HG03432 (cell line): ENCODE data around the gene XK.
"Not testable (repeated sequence)": the region's sequence is repeated elsewhere in the genome, so short reads cannot be mapped to it uniquely, and the experiment has no call there.

Experiments used
- ATAC-seq: cut with Tn5 transposase; IDR thresholded peaks from one replicate; pipeline ENCODE4 v1.9.1; 2021; ENCODE audit warnings: mild to moderate bottlenecking, moderate library complexity; ENCODE audit not compliant: unreplicated experiment

Gene XK

DNA sequence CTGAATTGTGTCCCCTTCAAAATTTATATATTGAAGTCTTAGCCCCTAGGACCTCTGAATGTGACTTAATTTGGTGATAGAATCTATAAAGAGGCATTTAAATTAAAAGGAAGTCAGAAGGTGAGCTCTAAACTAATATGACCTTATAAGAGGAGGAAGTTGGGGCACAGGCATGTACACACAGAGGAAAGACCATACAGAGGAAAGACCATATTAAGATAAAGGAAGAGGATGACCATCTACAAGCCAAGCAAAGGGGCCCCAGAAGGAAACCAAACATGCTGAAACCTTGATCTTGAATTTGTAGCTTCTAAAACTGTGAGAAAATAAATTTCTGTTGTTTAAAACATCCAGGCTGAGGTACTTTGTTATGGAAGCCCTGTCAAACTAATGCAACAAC is 67.3 kb downstream of the XK start:
- no peak for ATAC-seq

DNA sequence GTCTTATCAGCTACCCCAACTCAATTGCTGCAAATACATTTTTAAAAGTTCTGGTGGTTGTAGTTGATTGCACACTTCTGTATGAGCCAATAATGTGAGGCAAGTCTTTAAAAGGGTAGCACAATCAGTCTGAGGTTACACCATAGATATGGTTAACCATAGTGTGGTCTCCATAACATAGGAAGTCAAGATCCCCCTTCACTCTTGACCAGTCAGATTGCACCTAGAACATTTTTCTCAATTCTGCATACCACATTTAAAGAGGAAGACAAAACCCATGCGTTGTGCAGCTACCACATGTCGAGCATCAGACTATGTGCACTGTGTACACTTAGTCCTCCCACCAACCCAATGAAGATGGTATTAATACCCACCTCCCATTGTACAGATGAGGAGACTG is 67.8 kb downstream of the XK start:
- no peak for ATAC-seq

DNA sequence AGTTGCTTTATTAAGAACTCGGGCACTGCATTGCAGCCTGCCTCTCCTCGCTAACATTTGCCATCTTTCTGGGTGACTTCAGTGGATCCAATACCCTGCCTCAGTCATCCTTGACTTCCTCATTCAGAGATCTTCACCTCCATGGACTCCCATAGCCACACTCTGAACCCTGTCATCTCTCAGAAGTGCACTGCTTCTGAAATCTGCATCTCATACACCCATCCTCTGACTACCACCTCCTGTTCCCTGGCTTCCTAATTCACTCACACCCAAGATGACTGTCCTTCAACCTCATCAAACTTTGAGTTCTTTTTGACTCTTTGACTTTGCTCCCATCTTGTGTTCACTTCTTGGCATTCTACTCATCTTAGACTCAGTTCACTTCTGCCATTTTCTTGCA is 68.9 kb downstream of the XK start:
- peak; percentile 29 for ATAC-seq

DNA sequence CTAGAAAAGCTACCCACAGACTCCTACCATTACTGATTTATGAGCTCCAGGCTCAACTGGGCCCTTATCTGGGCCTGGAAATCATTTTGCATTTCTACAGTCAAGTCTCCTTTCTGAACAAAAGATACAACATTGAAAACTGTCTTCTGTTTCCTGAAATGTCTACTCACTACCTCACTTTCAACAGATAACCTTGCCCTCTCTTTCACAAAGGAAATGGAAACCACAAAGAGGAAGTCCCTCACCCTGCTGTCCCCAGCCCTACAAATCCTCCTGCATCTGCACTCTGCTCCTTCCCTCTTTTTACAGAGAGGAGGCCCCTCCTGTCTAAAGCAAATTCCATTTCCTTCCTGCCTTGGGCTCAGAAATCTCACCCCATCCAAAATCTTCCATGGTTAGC is 69.4 kb downstream of the XK start:
- peak; percentile 98 for ATAC-seq

DNA sequence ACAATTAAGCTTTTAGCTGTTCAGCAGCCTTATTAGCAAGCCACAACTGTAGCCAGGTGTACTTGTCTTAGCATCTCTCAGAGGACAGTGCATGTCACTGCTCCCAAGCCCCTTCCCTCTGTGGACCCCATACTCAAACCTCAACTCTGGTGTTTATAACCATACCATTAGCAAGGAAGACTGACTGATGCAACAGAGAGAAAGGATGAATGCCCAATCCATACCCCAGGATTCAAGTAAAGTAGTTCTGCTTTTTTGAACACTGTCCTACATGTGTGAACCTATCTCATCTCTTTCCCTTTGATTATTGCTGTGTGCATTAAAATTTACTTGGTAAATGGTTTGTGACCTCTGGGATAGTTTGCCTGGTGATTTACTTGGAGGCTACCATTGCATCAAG is 71.5 kb downstream of the XK start:
- ATAC-seq, result no peak

DNA sequence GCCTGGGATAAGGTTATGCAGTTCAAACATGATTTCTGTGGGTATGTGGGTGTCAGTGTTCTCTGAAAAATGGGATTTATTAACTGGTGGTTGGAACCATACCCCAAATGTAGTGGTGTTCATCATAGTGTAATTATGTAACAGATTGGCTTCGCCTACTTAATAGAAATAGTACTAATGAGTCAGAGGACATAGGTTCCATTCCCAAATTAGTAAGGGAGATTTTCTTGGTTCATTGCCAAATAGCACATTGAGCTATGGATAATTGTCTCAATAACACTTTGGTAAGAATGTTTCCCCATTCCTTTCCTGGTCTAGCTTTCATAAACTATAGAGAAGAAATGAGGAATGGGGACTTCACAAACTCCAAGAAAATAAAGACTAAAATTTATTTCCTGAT is 73.8 kb downstream of the XK start:
- ATAC-seq, result no peak

DNA sequence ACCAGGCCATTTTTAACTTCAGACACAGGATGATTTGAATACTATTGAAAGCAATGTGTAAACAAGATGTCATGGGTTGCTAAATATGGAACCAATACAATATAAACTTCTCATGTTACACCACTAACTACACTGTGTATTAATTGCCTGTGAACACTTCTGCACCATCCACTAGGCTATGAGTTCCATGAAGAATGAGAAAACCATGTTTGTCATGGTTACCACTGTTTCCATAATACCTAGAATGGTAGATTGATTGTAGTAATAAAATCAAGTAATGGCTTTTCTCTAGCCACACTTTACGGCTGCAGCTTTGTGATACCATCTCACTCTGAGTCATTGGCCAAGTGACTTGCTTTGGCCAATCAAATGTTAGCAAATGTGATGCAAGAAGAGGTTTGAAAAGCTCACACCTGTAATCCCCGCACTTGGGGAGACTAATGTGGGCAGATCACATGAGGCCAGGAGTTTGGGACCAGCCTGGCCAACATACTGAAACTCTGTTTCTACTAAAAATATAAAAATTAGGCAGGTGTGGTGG is 74.4 kb downstream of the XK start:
- ATAC-seq, result no peak

DNA sequence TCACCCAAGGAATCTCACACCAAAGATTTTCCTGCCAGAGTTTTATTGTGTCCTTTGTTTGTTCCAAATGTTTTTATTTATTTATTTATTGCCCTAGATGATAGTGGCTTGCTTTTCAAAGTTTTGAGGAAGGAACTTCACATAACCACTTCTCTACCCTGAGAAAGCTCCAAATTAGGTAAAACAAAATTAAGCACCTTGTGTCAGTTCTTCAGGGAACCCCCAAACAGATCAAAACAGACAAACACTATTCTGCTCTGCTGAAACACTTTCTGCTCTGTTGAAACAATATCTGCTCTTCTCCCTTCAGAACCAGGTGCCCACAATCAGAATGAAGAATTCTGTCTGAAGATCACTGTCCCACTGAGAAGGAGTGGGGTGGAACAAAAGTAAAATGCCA is 77.8 kb downstream of the XK start:
- no peak for ATAC-seq

DNA sequence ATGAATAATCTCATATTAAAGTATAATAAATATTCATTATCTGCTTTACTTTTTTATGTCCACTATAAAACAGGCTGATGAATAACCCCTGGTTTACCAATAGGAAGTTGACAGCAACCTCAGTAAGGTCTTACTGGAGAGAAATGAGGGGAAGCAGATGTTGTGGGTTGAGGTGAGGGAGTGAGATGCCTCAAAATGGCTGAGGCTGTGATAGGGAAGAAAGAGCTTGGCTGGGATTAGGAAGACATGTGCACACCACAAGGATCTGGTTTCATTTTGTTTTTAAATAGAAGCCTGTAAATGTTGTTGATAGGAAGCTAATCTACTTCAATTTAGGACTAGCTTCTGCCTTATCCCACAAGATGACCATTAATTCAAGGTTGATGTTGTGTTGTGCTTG is 79.9 kb downstream of the XK start:
- ATAC-seq, result no peak

DNA sequence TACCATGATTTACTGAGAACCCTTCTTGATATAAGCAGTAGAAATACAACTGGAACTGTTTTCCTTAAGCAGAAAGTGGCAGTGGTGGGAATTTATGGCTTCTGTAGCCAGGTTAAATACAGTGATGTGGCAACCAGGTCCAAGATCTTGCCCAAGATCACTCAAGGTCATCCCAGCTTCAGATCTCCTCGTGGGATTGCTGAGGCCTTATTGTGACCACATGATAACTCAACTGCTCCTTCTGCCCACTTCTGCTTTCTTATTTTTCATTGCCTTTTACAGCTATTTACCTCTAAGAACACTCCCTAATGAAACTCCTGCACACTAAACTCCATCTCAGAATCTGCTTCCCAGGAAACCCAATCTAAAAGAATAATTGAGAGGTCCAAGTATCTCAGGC is 81.8 kb downstream of the XK start:
- ATAC-seq, result no peak

DNA sequence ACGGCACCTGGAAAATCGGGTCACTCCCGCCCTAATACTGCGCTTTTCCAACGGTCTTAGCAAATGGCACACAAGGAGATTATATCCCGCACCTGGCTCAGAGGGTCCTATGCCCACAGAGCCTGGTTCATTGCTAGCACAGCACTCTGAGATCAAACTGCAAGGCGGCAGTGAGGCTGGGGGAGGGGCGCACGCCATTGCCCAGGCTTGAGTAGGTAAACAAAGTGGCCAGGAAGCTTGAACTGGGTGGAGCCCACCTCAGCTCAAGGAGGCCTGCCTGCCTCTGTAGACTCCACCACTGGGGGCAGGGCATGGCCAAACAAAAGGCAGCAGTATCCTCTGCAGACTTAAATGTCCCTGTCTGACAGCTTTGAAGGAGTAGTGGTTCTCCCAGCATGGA is 83.3 kb downstream of the XK start:
- ATAC-seq, result not testable (repeated sequence)

DNA sequence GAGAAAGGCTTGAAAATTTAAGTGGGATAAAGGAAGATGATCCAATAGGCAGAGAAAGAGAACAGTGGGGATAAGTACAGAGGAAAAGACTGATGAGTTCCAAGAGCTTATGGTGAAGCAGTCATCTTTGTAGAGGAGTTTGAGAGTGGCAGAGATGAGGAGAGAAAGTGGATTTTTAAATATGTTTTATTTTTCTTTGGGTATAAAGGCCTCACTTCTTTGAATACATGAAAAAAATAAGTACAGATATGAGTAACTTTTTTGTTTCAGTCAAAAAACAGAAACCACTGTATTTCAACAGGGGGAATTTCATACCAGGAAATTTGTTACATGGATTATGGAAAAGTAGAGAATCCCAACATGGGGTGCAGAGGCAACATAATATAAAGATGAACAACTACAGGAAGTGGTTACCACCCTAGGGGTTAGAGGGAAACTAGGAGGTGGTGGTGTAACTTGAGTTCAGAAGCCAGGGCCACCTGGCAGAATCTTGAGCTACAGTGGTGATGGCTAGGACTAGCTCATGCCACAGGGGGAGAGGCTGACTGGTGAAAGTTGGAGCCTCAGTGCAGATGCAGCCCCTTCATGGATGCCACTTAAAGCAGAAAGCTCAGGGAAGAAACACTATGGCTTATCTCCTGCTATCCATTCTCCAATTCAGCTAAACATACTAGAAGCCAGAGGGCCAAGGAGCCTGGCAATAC is 90.8 kb downstream of the XK start:
- ATAC-seq, result peak; percentile 84

DNA sequence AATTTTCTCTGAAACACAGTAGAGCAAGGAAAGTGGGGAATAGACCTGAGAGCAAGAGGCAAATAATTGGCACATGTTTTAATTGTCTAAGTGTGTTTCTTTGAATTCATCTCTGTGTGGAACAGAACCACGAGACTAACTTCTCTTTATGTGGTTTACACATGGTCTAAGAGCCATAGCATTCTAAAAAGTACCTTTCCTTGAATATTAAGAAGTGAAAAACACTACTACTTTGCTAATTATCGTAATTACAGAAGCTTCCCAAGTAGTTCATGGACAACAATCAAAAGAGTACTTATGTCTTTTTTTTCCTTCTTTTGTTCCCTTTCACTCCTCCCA is 91.4 kb downstream of the XK start:
- peak; percentile 24 for ATAC-seq

DNA sequence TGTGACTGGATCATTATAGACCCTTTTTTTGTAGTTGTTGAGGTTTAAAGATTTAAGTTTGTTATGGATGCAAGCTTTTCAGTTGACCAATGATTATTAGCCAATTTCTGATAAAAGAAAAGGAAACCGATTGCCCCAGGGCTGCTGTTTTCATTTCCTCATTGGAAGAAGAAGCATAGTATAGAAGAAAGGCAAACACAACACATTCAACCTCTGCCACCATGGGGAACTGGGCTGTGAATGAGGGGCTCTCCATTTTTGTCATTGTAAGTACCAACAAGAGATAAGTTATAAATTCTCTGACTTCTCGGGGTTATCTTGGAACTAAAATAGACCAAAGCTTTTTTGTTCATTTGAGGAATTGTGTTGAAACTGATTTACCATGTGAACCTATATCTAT is 94.3 kb downstream of the XK start, which contains the start of gene CYBB:
Gene CYBB (plus strand): TSS at position 203 of the 400 bp plus-strand sequence. CDS start 19 bp downstream, at position 222.
- ATAC-seq, result peak; percentile 46

DNA sequence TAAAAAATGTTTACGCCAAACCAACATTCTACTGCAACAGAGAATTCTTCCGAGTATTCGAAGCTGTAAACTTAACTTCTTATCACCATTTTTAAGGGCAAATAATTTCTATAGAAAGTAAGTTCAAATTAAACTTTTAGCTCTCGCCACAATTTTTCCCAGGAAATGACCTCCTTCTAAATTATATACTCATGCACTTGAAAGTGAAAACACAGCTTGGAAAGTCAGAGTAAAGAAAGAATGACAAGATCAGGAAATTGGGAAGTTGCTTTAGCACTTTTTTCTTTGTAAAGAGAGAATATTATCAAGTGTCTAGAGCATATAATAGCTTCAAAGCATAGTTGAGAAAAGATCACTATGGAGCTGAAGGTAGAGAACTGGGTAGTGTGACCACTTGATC is 95.5 kb downstream of the XK start:
- ATAC-seq, result peak; percentile 4
